Activated CD8-positive, alpha-beta memory T cell treated with anti-CD3 and anti-CD28 coated beads, Interleukin-2, amount 50 U/mL, for 24 hours (primary cell): Measurements from ENCODE around the gene ACOT2.

Experiments
- DNase-seq: peaks from one replicate; pipeline ENCODE4 v3.0.0-alpha.2; 2020; ENCODE audit errors: extremely low read depth

Gene ACOT2

GRCh38 chr14:73613419-73613963 is 44.5 kb downstream of the ACOT2 start:
- no peak for DNase-seq

- no peak for DNase-seq
Observed at GRCh38 chr14:73616831-73617230, 47.8 kb downstream of the ACOT2 start.

- DNase-seq = no peak
Observed at GRCh38 chr14:73619524-73619923, 50.5 kb downstream of the ACOT2 start.

- DNase-seq = no peak
Observed at GRCh38 chr14:73620268-73620667, 51.3 kb downstream of the ACOT2 start.

- DNase-seq = no peak
Observed at GRCh38 chr14:73623504-73624054, 54.6 kb downstream of the ACOT2 start.
